NB4 (cell line): Measurements from ENCODE around the gene PDGFD.

Experiments
- DNase-seq: peaks from one replicate; pipeline ENCODE4 v3.0.0; 2010; ENCODE audit warnings: low read depth
- H3K4me3 ChIP-seq: one replicate; pipeline ENCODE4 v1.5.1; 2011; ENCODE audit warnings: mild to moderate bottlenecking, low read depth, low read length, moderate library complexity
- CTCF ChIP-seq: IDR thresholded peaks from one replicate; pipeline ENCODE4 v1.5.1; 2012; ENCODE audit warnings: low read depth, low read length
- MAX ChIP-seq: IDR thresholded peaks from 2 replicates; pipeline ENCODE4 v1.6.1; 2011; ENCODE audit warnings: low read depth, low read length
- MYC ChIP-seq: IDR thresholded peaks from 2 replicates; pipeline ENCODE4 v1.6.1; 2011; ENCODE audit warnings: low read depth, low read length
- POLR2A ChIP-seq: IDR thresholded peaks from 2 replicates; pipeline ENCODE4 v1.6.1; 2011; ENCODE audit warnings: mild to moderate bottlenecking; ENCODE audit not compliant: insufficient read length; ENCODE audit errors: extremely low read depth

Gene PDGFD

GRCh38 chr11:103980108-103980507, 183.8 kb downstream of the PDGFD start:
- no peak for DNase-seq
- no peak for TF ChIP-seq CTCF
- TF ChIP-seq MYC = no peak
- TF ChIP-seq MAX = no peak
- no peak for TF ChIP-seq POLR2A
- H3K4me3 ChIP-seq = no peak overlapping the region

- no peak for DNase-seq
- no peak overlapping the region for H3K4me3 ChIP-seq
- no peak for TF ChIP-seq POLR2A
- no peak for TF ChIP-seq MAX
- TF ChIP-seq CTCF = no peak
Observed at GRCh38 chr11:103978616-103979595, 185.0 kb downstream of the PDGFD start.

GRCh38 chr11:103972013-103972412, 191.9 kb downstream of the PDGFD start:
- no peak overlapping the region for H3K4me3 ChIP-seq
- no peak for DNase-seq
- TF ChIP-seq POLR2A (no peak), CTCF (no peak), MAX (no peak), MYC (no peak)

- TF ChIP-seq MAX (no peak), POLR2A (no peak), MYC (no peak), CTCF (no peak)
- DNase-seq = no peak
- no peak overlapping the region for H3K4me3 ChIP-seq
Observed at GRCh38 chr11:103970701-103971249, 193.2 kb downstream of the PDGFD start.

GRCh38 chr11:103968685-103969084, 195.3 kb downstream of the PDGFD start:
- TF ChIP-seq POLR2A (no peak), MAX (no peak), MYC (no peak), CTCF (no peak)
- no peak overlapping the region for H3K4me3 ChIP-seq
- DNase-seq = no peak
